HepG2 (cell line): ENCODE data around the gene POMP. TPM values are rescaled to one million over a fixed set of nuclear protein-coding genes. Genes with fewer than 3 reads are reported as not detected.

Experiments
- CC2D1A ChIP-seq: sonication (generic); formaldehyde crosslinking; IDR thresholded peaks from 2 replicates; pipeline ENCODE4 v1.8.1; 2023; ENCODE audit warnings: mild to moderate bottlenecking, missing genetic modification reagents
- MAF1 ChIP-seq: sonication (generic); formaldehyde crosslinking; IDR thresholded peaks from 2 replicates; pipeline ENCODE4 v1.5.0; 2020; ENCODE audit warnings: missing genetic modification reagents, borderline replicate concordance
- ZFX ChIP-seq: sonication (generic); formaldehyde crosslinking; IDR thresholded peaks from 2 replicates; pipeline ENCODE4 v1.4.0; 2020; ENCODE audit warnings: mild to moderate bottlenecking, low read depth, missing genetic modification reagents, moderate library complexity
- ZNF251 ChIP-seq: sonication (generic); formaldehyde crosslinking; IDR thresholded peaks from 2 replicates; pipeline ENCODE4 v1.9.0; 2021; ENCODE audit warnings: mild to moderate bottlenecking, missing genetic modification reagents
- ZNF264 ChIP-seq: sonication (generic); formaldehyde crosslinking; IDR thresholded peaks from 2 replicates; pipeline ENCODE4 v1.4.0; 2020; ENCODE audit warnings: missing genetic modification reagents
- ZNF558 ChIP-seq: sonication (generic); formaldehyde crosslinking; IDR thresholded peaks from 2 replicates; pipeline ENCODE4 v1.9.0; 2022; ENCODE audit warnings: mild to moderate bottlenecking, missing genetic modification reagents, borderline replicate concordance
- polyA plus RNA-seq, 8 experiments: library from polyadenylated mRNA; depleted of rRNA in 3 of 8; stranded (reverse) in 7 of 8; unstranded in 1 of 8; fragments of >200 nt; fragmentation: Illumina TruSeq in 4 of 8; extraction: Trizol in 4 of 8; gene quantifications; 2 replicates each; pipeline versions ENCODE4 v1.2.1 to v1.2.3, GENCODE V29; 2011 to 2016; ENCODE audit warnings: low read depth in 4 of 8, missing spikeins in 1 of 8, mixed read lengths in 1 of 8; ENCODE audit not compliant: insufficient read depth in 1 of 8
- total RNA-seq, 5 experiments: library from RNA; depleted of rRNA; stranded (reverse); fragments of >200 nt; fragmentation: Illumina TruSeq; extraction: Trizol; gene quantifications; 2 replicates each; pipeline ENCODE4 v1.2.3, GENCODE V29; 2016; ENCODE audit warnings: low read depth in 1 of 5
- TF ChIP-seq, protein P1 (sequence below): sonication (generic); formaldehyde crosslinking; IDR thresholded peaks from 2 replicates; pipeline ENCODE4 v1.5.0; 2020; ENCODE audit warnings: mild to moderate bottlenecking, missing genetic modification reagents, borderline replicate concordance
- TF ChIP-seq, protein P2 (sequence below): sonication (generic); formaldehyde crosslinking; IDR thresholded peaks from 2 replicates; pipeline ENCODE4 v1.9.0; 2021; ENCODE audit warnings: mild to moderate bottlenecking, missing genetic modification reagents
- TF ChIP-seq, protein P3 (sequence below): sonication (generic); formaldehyde crosslinking; IDR thresholded peaks from 2 replicates; pipeline ENCODE4 v1.4.0; 2020; ENCODE audit warnings: mild to moderate bottlenecking, low read depth, missing genetic modification reagents

Gene POMP
- total and polyA plus RNA-seq, 2 of the 13 experiments (the other 11 are each of a cell fraction or from before 2014, with no cell fraction given) = 30.6 to 118 TPM

DNA sequence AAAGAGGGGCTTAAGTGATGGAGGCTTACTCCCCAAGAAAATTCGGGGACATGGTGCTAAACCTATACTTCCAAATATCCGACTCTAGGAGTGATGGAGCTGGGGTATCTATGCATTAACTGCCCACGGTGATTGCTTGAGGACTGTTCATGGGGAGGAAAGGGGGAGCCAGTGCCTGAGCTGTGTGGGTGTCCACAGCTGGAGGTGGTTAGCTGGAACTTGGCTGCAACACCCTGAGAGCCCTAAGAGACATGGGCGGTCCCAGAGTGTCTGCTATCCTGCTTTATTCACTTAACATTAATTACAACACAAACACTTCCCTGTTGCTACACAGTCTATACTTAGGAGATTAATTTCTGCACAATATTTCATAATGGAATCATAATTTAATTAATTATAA lies 28.1 kb upstream of the POMP start (continued):
- TF ChIP-seq, protein P1, sequence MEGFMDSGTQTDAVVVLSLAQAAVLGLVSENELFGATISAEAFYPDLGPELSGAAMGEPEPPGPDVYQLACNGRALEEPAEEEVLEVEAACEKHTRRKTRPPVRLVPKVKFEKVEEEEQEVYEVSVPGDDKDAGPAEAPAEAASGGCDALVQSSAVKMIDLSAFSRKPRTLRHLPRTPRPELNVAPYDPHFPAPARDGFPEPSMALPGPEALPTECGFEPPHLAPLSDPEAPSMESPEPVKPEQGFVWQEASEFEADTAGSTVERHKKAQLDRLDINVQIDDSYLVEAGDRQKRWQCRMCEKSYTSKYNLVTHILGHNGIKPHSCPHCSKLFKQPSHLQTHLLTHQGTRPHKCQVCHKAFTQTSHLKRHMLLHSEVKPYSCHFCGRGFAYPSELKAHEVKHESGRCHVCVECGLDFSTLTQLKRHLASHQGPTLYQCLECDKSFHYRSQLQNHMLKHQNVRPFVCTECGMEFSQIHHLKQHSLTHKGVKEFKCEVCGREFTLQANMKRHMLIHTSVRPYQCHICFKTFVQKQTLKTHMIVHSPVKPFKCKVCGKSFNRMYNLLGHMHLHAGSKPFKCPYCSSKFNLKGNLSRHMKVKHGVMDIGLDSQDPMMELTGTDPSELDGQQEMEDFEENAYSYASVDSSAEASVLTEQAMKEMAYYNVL = no peak
- TF ChIP-seq ZNF558 (CRISPR knock-in tag) (no peak), ZNF251 (CRISPR knock-in tag) (no peak), ZNF264 (CRISPR knock-in tag) (no peak), ZFX (CRISPR knock-in tag) (no peak), MAF1 (no peak), CC2D1A (CRISPR knock-in tag) (no peak)
- TF ChIP-seq, protein P2, sequence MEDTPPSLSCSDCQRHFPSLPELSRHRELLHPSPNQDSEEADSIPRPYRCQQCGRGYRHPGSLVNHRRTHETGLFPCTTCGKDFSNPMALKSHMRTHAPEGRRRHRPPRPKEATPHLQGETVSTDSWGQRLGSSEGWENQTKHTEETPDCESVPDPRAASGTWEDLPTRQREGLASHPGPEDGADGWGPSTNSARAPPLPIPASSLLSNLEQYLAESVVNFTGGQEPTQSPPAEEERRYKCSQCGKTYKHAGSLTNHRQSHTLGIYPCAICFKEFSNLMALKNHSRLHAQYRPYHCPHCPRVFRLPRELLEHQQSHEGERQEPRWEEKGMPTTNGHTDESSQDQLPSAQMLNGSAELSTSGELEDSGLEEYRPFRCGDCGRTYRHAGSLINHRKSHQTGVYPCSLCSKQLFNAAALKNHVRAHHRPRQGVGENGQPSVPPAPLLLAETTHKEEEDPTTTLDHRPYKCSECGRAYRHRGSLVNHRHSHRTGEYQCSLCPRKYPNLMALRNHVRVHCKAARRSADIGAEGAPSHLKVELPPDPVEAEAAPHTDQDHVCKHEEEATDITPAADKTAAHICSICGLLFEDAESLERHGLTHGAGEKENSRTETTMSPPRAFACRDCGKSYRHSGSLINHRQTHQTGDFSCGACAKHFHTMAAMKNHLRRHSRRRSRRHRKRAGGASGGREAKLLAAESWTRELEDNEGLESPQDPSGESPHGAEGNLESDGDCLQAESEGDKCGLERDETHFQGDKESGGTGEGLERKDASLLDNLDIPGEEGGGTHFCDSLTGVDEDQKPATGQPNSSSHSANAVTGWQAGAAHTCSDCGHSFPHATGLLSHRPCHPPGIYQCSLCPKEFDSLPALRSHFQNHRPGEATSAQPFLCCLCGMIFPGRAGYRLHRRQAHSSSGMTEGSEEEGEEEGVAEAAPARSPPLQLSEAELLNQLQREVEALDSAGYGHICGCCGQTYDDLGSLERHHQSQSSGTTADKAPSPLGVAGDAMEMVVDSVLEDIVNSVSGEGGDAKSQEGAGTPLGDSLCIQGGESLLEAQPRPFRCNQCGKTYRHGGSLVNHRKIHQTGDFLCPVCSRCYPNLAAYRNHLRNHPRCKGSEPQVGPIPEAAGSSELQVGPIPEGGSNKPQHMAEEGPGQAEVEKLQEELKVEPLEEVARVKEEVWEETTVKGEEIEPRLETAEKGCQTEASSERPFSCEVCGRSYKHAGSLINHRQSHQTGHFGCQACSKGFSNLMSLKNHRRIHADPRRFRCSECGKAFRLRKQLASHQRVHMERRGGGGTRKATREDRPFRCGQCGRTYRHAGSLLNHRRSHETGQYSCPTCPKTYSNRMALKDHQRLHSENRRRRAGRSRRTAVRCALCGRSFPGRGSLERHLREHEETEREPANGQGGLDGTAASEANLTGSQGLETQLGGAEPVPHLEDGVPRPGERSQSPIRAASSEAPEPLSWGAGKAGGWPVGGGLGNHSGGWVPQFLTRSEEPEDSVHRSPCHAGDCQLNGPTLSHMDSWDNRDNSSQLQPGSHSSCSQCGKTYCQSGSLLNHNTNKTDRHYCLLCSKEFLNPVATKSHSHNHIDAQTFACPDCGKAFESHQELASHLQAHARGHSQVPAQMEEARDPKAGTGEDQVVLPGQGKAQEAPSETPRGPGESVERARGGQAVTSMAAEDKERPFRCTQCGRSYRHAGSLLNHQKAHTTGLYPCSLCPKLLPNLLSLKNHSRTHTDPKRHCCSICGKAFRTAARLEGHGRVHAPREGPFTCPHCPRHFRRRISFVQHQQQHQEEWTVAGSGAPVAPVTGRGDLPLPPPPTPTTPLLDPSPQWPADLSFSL (CRISPR knock-in tag) = no peak
- TF ChIP-seq, protein P3, sequence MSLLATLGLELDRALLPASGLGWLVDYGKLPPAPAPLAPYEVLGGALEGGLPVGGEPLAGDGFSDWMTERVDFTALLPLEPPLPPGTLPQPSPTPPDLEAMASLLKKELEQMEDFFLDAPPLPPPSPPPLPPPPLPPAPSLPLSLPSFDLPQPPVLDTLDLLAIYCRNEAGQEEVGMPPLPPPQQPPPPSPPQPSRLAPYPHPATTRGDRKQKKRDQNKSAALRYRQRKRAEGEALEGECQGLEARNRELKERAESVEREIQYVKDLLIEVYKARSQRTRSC (CRISPR knock-in tag) = no peak
